ENCODE data around the gene UGT1A10. TPM values are rescaled to one million over a fixed set of nuclear protein-coding genes. Genes with fewer than 3 reads are reported as not detected.

The UGT1A10 gene
- total RNA-seq, 2 donors from 2014 or later, result 0.41 TPM; not detected in 1

DNA sequence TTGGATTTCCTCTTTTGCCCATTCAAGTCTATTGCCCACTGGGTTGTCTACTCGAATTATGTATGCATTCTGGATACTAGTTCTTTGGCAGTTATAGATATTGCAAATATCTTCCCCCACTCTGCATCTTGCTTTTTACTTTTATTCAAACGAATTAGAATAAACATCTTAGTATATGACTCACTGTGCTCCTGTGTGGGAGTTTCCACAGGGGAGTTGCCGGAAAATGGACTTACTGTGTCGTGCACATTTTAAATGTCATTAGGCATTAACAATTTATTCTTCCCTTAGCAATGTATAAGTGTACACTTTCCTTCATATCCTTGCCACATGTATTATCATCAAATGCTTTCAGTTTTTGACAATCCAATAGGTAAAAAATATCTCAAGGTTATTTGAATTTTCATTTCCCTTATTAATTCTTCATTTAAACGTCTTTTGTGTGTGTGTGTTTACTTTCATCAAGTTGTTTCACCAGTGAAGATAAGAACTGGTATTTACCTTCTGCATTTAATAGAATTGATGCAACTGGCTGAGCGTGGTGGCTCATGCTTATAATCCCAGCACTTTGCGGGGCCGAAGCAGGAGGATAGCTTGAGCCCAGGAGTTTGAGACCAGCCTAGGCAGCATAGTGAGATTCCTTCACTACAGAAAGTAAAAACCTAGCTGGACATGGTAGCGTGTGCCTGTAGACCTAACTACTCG lies 71.8 kb downstream of the UGT1A10 start:
- TF ChIP-seq, protein P1, sequence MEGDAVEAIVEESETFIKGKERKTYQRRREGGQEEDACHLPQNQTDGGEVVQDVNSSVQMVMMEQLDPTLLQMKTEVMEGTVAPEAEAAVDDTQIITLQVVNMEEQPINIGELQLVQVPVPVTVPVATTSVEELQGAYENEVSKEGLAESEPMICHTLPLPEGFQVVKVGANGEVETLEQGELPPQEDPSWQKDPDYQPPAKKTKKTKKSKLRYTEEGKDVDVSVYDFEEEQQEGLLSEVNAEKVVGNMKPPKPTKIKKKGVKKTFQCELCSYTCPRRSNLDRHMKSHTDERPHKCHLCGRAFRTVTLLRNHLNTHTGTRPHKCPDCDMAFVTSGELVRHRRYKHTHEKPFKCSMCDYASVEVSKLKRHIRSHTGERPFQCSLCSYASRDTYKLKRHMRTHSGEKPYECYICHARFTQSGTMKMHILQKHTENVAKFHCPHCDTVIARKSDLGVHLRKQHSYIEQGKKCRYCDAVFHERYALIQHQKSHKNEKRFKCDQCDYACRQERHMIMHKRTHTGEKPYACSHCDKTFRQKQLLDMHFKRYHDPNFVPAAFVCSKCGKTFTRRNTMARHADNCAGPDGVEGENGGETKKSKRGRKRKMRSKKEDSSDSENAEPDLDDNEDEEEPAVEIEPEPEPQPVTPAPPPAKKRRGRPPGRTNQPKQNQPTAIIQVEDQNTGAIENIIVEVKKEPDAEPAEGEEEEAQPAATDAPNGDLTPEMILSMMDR (IDR thresholded peaks at IDR 0.05), result no peak
- DNase-seq (ENCODE audit: low spot score) (no peak), ATAC-seq (ENCODE audit: insufficient number of reproducible peaks, low FRiP score, low read depth) (no peak)

DNA sequence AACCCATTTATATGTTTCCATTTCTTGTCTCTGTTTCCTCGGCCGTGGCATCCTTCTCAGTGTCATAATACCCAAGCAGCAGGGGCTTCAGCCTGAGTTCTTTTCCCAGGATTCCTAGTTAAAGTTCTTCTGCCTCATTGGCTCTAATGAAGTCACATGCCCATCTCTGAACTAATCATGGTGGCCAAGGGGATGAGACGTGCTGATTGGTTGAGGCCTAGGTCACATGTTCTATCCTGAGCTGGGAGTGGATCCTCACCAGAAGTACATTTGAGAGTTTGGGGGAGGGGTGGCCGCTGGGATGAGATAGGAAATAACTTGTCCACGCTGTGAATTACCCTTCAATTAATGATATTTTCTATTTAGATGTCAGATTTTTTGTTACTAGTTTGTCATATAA lies 72.7 kb downstream of the UGT1A10 start:
- Histone ChIP-seq H3K4me3 (no peak overlapping the region), H3K9me3 (no peaks in the 10 kb centered on the region), H3K27me3 (replicated peaks; ENCODE audit: insufficient read depth) (no peaks in the 10 kb centered on the region), H3K4me1 (ENCODE audit: control insufficient read depth in 1 of 2, low read depth in 2 of 2) (peaks cover 0 to 4% of the 10 kb centered on the region in 2 donors), H3K36me3 (no peaks in the 10 kb centered on the region), H3K27ac (no peak overlapping the region)
- DNase-seq (ENCODE audit: low spot score), result no peak
- no peak for ATAC-seq (ENCODE audit: insufficient number of reproducible peaks, low FRiP score, low read depth)
- TF ChIP-seq, protein P1 (IDR thresholded peaks at IDR 0.05), result no peak

More for the DNA sequence above, 71.8 kb downstream of the UGT1A10 start:
- H3K36me3 ChIP-seq, result no peaks in the 10 kb centered on the region
- H3K9me3 ChIP-seq, result no peaks in the 10 kb centered on the region
- H3K4me3 ChIP-seq, result no peak overlapping the region
- H3K4me1 ChIP-seq (ENCODE audit: control insufficient read depth in 1 of 2, low read depth in 2 of 2), result peaks cover 0 to 4% of the 10 kb centered on the region in 2 donors
- no peak overlapping the region for H3K27ac ChIP-seq
- H3K27me3 ChIP-seq (replicated peaks; ENCODE audit: insufficient read depth), result no peaks in the 10 kb centered on the region

DNA sequence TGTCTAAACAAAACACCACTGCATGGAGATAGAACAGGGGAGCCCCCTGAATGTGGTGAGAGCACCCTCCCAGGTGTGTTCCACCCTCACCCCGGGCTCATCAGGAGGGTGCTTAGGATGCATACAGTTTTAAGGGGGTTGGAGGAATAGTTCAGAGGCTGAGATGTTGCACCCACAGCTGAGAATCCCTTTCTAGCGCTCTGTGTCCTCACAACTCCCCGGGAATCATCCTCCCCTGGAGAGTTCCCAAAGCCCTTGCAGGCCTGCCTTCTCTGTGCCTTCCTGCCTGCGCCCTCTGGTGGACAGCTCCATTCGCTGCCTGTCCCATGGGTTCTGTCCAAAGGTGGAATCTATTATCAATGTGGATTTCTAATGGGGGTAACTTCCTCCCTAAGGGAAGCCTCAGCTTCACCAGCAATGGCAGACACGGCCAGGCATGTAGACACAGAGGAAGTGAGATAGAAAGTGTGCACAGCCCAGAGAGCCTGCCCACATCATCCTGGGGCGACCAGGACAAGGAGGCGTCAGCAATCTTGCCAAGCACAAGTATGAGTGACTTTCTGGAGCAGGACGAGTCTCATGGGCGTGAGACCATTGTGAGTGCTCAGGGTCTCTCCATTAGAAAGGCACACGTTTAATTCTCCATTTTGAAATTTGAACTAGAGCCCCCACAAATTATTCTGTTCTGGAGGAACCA lies 75.2 kb downstream of the UGT1A10 start:
- Histone ChIP-seq H3K27ac (no peak overlapping the region), H3K36me3 (no peaks in the 10 kb centered on the region), H3K27me3 (replicated peaks; ENCODE audit: insufficient read depth) (no peaks in the 10 kb centered on the region), H3K4me1 (ENCODE audit: control insufficient read depth in 1 of 2, low read depth in 2 of 2) (peaks cover 0 to 4% of the 10 kb centered on the region in 2 donors), H3K4me3 (no peak overlapping the region), H3K9me3 (no peaks in the 10 kb centered on the region)
- TF ChIP-seq, protein P1 (IDR thresholded peaks at IDR 0.05), result peak; percentile 75
- ATAC-seq (ENCODE audit: insufficient number of reproducible peaks, low FRiP score, low read depth) (peak; percentile 58), DNase-seq (ENCODE audit: low spot score) (no peak)

GRCh38 chr2:233712611-233713261 lies 76.5 kb downstream of the UGT1A10 start, which contains the start of gene UGT1A5:
Gene UGT1A5 (plus strand): TSS chr2:233712907. CDS start chr2:233712992, 85 bp downstream.
- H3K9me3 ChIP-seq, result no peaks in the 10 kb centered on the region
- H3K36me3 ChIP-seq, result no peaks in the 10 kb centered on the region
- DNase-seq (ENCODE audit: low spot score) (no peak), ATAC-seq (ENCODE audit: insufficient number of reproducible peaks, low FRiP score, low read depth) (no peak)
- H3K4me1 ChIP-seq (ENCODE audit: control insufficient read depth in 1 of 2, low read depth in 2 of 2), result no peaks in the 10 kb centered on the region
- TF ChIP-seq, protein P1 (IDR thresholded peaks at IDR 0.05), result no peak
- no peak within 1 kb of the TSS for H3K4me3 ChIP-seq
- H3K27me3 ChIP-seq (replicated peaks; ENCODE audit: insufficient read depth), result no peaks in the 10 kb centered on the region
- H3K27ac ChIP-seq, result no peak within 1 kb of the TSS

DNA sequence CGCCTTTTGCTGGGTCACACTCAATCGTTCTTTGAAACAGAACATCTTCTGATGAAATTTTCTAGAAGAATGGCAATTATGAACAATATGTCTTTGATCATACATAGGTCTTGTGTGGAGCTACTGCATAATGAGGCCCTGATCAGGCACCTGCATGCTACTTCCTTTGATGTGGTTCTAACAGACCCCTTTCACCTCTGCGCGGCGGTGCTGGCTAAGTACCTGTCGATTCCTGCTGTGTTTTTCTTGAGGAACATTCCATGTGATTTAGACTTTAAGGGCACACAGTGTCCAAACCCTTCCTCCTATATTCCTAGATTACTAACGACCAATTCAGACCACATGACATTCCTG lies 77.0 kb downstream of the UGT1A10 start:
- Histone ChIP-seq H3K4me1 (ENCODE audit: control insufficient read depth in 1 of 2, low read depth in 2 of 2) (no peaks in the 10 kb centered on the region), H3K27ac (no peak overlapping the region), H3K27me3 (replicated peaks; ENCODE audit: insufficient read depth) (no peaks in the 10 kb centered on the region), H3K9me3 (no peaks in the 10 kb centered on the region), H3K36me3 (no peaks in the 10 kb centered on the region), H3K4me3 (no peak overlapping the region)
- ATAC-seq (ENCODE audit: insufficient number of reproducible peaks, low FRiP score, low read depth) (no peak), DNase-seq (ENCODE audit: low spot score) (no peak)
- TF ChIP-seq, protein P1 (IDR thresholded peaks at IDR 0.05), result no peak
